ENCODE measurements around the gene INHBA.

DNA sequence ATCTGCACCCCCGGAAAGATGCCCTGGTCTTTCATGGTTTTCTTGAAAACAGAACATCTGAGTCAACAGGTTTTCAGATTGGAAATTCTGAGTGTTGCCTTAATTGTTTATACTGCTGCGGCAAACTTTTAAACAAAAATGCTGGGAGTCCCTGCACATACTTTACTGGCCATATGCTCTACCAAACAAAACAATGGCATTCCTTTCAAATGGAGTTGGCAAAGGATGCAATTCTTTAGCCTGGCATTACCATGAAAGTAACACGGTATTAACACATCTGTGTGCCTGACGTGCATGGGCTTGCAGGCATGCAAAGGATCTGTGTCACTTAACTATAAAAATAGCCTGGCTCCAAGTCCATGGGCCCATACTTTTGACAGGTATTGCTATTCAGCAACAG, 4.2 kb downstream of the INHBA start:
- TF ChIP-seq TAF1 (IDR thresholded peaks at IDR 0.05; ENCODE audit: low read depth) (no peak), EZH2 (IDR thresholded peaks at IDR 0.05; ENCODE audit: borderline replicate concordance, insufficient read depth, low read length, poor library complexity, severe bottlenecking) (no peak)

Data from neural cell (in vitro differentiated cells).